CD8-positive, alpha-beta memory T cell (primary cell): ENCODE data around the gene ALDH3B1. TPM values are rescaled to one million over a fixed set of nuclear protein-coding genes. Genes with fewer than 3 reads are reported as not detected.
A peak's percentile ranks its signal among the peaks of the same experiment; 100 is the strongest.

Experiments
- CTCF ChIA-PET: fragments of 350-600 bp; sonication (Branson Sonifier 250); formaldehyde crosslinking; loops from one replicate; lab custom pipeline; 2021; ENCODE audit warnings: antibody characterized with exemption; lab: Charles Lee
- POLR2A ChIA-PET: fragments of 350-600 bp; sonication (Branson Sonifier 250); formaldehyde crosslinking; loops from one replicate; lab custom pipeline; 2021; ENCODE audit warnings: antibody characterized with exemption; lab: Charles Lee
- DNase-seq, 5 donors: peaks; one replicate each; pipeline versions ENCODE4 v3.0.0 to v3.0.0-alpha.2; 2020 to 2022; ENCODE audit warnings: mixed read lengths in 1 of 5
- H3K27ac ChIP-seq: one replicate; pipeline ENCODE4 v1.7.0; 2013; ENCODE audit warnings: low read depth, mild to moderate bottlenecking, low read length, moderate library complexity
- H3K27me3 ChIP-seq: 2 replicates; pipeline ENCODE4 v1.7.0; 2013; ENCODE audit warnings: low read length, mild to moderate bottlenecking; ENCODE audit not compliant: insufficient read depth, poor library complexity, severe bottlenecking
- H3K36me3 ChIP-seq: 2 replicates; pipeline ENCODE4 v1.7.0; 2013; ENCODE audit warnings: mild to moderate bottlenecking, low read length, moderate library complexity; ENCODE audit not compliant: insufficient read depth
- H3K4me1 ChIP-seq: 2 replicates; pipeline ENCODE4 v1.7.0; 2013; ENCODE audit warnings: mild to moderate bottlenecking, low read length, moderate library complexity; ENCODE audit not compliant: insufficient read depth
- H3K4me3 ChIP-seq: 2 replicates; pipeline ENCODE4 v1.7.0; 2013; ENCODE audit warnings: mild to moderate bottlenecking, low read length
- H3K9me3 ChIP-seq: 2 replicates; pipeline ENCODE4 v1.7.0; 2013; ENCODE audit warnings: mild to moderate bottlenecking, low read length
- H3K27ac Mint-ChIP-seq, 8 donors: one replicate each; pipeline ENCODE4 v1.8.0; 2020 to 2021; ENCODE audit warnings: mixed read lengths in 8 of 8, mild to moderate bottlenecking in 6 of 8, inconsistent platforms in 3 of 8, moderate library complexity in 3 of 8
- H3K27me3 Mint-ChIP-seq, 2 donors: one replicate each; pipeline ENCODE4 v1.8.0; 2020 to 2021; ENCODE audit warnings: mixed read lengths in 2 of 2, mild to moderate bottlenecking in 1 of 2, moderate library complexity in 1 of 2
- H3K36me3 Mint-ChIP-seq, 3 donors: one replicate each; pipeline ENCODE4 v1.8.0; 2020 to 2021; ENCODE audit warnings: mixed read lengths in 3 of 3, inconsistent platforms in 1 of 3, mild to moderate bottlenecking in 1 of 3
- H3K4me1 Mint-ChIP-seq, 3 donors: one replicate each; pipeline ENCODE4 v1.8.0; 2020 to 2021; ENCODE audit warnings: mixed read lengths in 3 of 3, inconsistent platforms in 1 of 3, mild to moderate bottlenecking in 1 of 3
- H3K4me3 Mint-ChIP-seq, 7 donors: one replicate each; pipeline ENCODE4 v1.8.0; 2020 to 2021; ENCODE audit warnings: mixed read lengths in 7 of 7, mild to moderate bottlenecking in 6 of 7, moderate library complexity in 4 of 7, inconsistent platforms in 2 of 7
- H3K9me3 Mint-ChIP-seq, 5 donors: one replicate each; pipeline ENCODE4 v1.8.0; 2020 to 2022; ENCODE audit warnings: mixed read lengths in 5 of 5, mild to moderate bottlenecking in 3 of 5, moderate library complexity in 2 of 5, inconsistent platforms in 1 of 5
- polyA plus RNA-seq: library from polyadenylated mRNA; unstranded; fragments of 300-500 nt; fragmentation: Illumina TruSeq; gene quantifications from one replicate; pipeline ENCODE4 v1.2.3, GENCODE V29; 2021
- total RNA-seq, 2 experiments: library from RNA; stranded (reverse); gene quantifications; one replicate each; pipeline ENCODE4 v1.2.3, GENCODE V29; 2021

ALDH3B1 gene
- total and polyA plus RNA-seq, 3 experiments from 2014 or later: 0.12 to 0.33 (median 0.20) TPM

DNA sequence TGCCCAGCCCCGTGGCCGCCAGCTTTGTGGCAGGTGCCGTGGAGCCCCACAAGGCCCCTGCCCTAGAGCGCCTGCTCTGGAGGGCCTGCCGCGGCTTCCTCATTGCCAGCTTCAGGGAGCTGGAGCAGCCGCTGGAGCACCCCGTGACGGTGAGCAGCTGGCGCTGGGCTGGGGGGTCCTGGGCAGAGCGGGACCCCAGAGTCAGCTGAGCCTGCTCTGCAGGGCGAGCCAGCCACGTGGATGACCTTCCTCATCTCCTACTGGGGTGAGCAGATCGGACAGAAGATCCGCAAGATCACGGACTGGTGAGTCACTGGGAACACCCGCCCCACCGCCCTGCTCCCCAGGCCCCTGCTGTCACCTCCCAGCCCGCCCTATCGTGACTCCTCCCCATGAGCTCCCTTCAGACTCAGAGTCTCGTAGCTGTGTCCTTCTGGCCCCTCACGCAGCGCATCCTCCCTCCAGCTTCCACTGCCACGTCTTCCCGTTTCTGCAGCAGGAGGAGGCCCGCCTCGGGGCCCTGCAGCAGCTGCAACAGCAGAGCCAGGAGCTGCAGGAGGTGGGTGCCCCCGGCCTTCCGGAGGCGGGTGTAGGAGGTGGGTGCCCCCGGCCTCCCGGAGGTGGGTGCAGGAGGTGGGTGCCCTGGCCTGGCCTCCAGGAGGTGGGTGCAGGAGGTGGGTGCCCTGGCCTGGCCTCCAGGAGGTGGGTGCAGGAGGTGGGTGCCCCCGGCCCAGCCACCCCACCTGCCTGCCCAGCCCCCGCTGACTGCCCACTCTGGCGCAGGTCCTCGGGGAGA, 33.4 kb downstream of the ALDH3B1 start:
- no peaks in the 10 kb centered on the region for H3K36me3 ChIP-seq
- no peaks in the 10 kb centered on the region for H3K9me3 ChIP-seq
- no peaks in the 10 kb centered on the region for H3K27me3 ChIP-seq
- H3K27me3 Mint-ChIP-seq: no peaks in the 10 kb centered on the region
- ChIA-PET POLR2A (no interaction called here), CTCF (no interaction called here)
- peak overlapping the region in 1 of 8 donors; percentile 94 for H3K27ac Mint-ChIP-seq
- H3K4me1 Mint-ChIP-seq: peaks cover 9 to 23% (median 12%) of the 10 kb centered on the region in 3 donors
- H3K27ac ChIP-seq: peak overlapping the region; percentile 61
- DNase-seq: peak in 1 of 5 donors; percentile 39
- peaks cover 23% of the 10 kb centered on the region for H3K4me1 ChIP-seq
- no peaks in the 10 kb centered on the region for H3K9me3 Mint-ChIP-seq
- H3K4me3 ChIP-seq: no peak overlapping the region
- H3K4me3 Mint-ChIP-seq: peak overlapping the region in 1 of 7 donors; percentile 48
- H3K36me3 Mint-ChIP-seq: peaks cover 0 to 48% (median 0%) of the 10 kb centered on the region in 3 donors

DNA sequence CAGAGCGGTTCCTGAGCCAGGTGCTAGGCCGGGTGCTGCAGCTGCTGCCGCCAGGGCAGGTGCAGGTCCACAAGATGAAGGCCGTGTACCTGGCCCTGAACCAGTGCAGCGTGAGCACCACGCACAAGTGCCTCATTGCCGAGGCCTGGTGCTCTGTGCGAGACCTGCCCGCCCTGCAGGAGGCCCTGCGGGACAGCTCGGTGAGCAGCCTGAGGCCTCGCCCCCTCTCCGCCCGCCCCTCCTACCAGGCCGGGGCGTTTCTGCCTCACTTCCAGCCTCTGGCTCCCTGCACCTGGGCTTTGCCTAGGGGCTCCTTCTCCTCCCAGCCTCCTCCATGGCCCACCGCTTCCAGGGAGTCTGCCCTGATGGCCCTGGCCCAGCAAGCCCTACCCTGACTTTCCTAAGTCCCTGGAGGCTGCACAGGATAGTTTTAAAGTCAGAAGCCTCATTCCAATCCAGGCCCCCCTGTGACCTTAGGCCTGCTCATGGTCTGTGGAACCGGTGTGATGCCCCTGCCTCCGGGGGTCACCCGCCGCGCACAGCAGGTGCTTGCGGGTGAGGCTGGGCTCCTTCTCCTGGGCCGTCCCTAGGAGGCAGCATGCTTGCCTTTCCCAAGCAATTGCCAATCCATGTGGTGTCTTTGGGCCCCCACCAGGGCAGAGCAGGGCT, 34.2 kb downstream of the ALDH3B1 start:
- Mint-ChIP-seq H3K27ac (no peak overlapping the region), H3K27me3 (no peaks in the 10 kb centered on the region), H3K9me3 (no peaks in the 10 kb centered on the region), H3K36me3 (peaks cover 0 to 56% (median 0%) of the 10 kb centered on the region in 3 donors), H3K4me1 (peaks cover 9 to 23% (median 12%) of the 10 kb centered on the region in 3 donors), H3K4me3 (no peak overlapping the region)
- H3K4me3 ChIP-seq: no peak overlapping the region
- CTCF ChIA-PET: no interaction called here
- H3K27ac ChIP-seq: no peak overlapping the region
- no peaks in the 10 kb centered on the region for H3K36me3 ChIP-seq
- POLR2A ChIA-PET: no interaction called here
- H3K4me1 ChIP-seq: peaks cover 21% of the 10 kb centered on the region
- no peaks in the 10 kb centered on the region for H3K9me3 ChIP-seq
- H3K27me3 ChIP-seq: no peaks in the 10 kb centered on the region
- no peak for DNase-seq

DNA sequence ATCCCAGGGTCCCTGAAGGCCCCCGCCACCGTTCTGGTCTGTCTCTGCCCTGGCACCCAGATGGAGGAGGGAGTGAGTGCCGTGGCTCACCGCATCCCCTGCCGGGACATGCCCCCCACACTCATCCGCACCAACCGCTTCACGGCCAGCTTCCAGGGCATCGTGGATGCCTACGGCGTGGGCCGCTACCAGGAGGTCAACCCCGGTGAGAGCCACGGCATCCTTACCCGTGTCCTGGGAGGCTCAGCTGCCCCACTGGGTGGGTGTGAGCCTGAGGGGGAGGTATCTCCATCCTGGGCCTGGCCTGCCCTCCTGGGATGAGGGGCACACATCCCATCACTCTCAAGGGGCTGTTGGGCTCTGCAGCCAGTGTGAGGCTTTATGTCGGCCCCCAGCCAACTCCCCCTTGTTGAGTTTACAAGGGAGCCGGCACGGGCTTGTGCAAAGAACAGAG, 34.8 kb downstream of the ALDH3B1 start:
- peaks cover 17% of the 10 kb centered on the region for H3K4me1 ChIP-seq
- Mint-ChIP-seq H3K27ac (peak overlapping the region in 1 of 8 donors; percentile 88), H3K9me3 (no peaks in the 10 kb centered on the region), H3K36me3 (peaks cover 0 to 56% (median 0%) of the 10 kb centered on the region in 3 donors), H3K27me3 (no peaks in the 10 kb centered on the region), H3K4me1 (peaks cover 6 to 18% (median 9%) of the 10 kb centered on the region in 3 donors), H3K4me3 (no peak overlapping the region)
- ChIA-PET CTCF (no interaction called here), POLR2A (no interaction called here)
- H3K9me3 ChIP-seq: no peaks in the 10 kb centered on the region
- H3K27ac ChIP-seq: no peak overlapping the region
- H3K4me3 ChIP-seq: no peak overlapping the region
- H3K36me3 ChIP-seq: no peaks in the 10 kb centered on the region
- H3K27me3 ChIP-seq: no peaks in the 10 kb centered on the region
- DNase-seq: no peak

DNA sequence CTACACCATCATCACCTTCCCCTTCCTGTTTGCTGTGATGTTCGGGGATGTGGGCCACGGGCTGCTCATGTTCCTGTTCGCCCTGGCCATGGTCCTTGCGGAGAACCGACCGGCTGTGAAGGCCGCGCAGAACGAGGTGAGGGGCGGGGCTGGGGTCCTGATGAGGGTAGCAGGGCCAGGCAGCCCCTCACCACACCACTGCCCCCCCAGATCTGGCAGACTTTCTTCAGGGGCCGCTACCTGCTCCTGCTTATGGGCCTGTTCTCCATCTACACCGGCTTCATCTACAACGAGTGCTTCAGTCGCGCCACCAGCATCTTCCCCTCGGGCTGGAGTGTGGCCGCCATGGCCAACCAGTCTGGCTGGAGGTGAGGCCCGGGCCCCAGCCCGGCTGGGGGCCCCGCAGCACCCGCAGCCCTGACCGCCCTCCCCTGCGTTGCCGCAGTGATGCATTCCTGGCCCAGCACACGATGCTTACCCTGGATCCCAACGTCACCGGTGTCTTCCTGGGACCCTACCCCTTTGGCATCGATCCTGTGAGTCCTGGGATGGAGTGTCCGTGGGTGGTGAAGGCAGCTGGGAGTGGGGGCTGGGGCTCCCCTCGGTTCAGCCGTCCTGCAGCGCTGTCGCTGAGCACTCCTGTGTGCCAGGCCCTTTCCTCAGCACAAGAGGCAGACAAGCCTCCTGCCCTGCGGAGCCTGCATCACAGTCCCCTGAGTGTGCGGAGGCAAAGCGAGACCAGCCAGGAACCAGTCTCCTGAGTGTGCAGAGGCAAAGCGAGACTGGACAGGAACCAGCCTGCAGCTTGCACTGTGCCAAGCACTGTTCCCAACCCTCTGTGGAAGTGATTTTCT, 37.5 kb downstream of the ALDH3B1 start:
- POLR2A ChIA-PET: no interaction called here

DNA sequence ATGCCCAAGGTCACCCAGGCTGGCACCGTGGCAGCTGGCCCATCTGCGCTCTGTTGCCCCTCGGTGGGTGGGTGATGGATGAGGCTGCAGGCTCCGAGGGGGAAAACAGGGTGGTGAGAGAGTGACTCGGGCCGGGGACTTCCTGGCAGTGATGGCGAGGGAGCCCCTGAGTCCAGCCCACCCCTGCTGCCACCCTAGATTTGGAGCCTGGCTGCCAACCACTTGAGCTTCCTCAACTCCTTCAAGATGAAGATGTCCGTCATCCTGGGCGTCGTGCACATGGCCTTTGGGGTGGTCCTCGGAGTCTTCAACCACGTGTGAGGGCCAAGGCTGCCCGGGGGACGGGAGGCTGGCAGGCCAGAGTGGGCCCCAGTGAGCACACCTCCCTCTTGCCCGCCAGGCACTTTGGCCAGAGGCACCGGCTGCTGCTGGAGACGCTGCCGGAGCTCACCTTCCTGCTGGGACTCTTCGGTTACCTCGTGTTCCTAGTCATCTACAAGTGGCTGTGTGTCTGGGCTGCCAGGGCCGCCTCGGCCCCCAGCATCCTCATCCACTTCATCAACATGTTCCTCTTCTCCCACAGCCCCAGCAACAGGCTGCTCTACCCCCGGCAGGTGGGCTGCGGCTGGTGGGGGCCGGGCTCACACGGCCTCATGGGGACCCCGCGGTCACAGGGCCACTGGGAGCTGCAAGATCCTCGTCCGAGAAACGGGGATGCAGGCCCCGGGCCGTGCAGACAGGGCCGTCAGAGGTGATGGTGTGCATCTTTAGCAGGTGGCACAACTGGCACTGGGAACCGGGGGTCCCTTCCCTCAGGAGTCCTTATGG, 38.8 kb downstream of the ALDH3B1 start:
- Mint-ChIP-seq H3K4me1 (no peaks in the 10 kb centered on the region), H3K9me3 (no peaks in the 10 kb centered on the region), H3K27ac (no peak overlapping the region), H3K27me3 (no peaks in the 10 kb centered on the region), H3K36me3 (peaks cover 0 to 83% (median 0%) of the 10 kb centered on the region in 3 donors), H3K4me3 (no peak overlapping the region)
- H3K36me3 ChIP-seq: peaks cover 4% of the 10 kb centered on the region
- no peaks in the 10 kb centered on the region for H3K9me3 ChIP-seq
- H3K4me1 ChIP-seq: no peaks in the 10 kb centered on the region
- no peak overlapping the region for H3K4me3 ChIP-seq
- POLR2A ChIA-PET: interaction anchor here (0.6 kb wide), 1 partner anchor 466 kb away, joined by 3 read pairs; no protein-coding TSS in a partner anchor
- no peak overlapping the region for H3K27ac ChIP-seq
- DNase-seq: no peak
- CTCF ChIA-PET: no interaction called here
- no peaks in the 10 kb centered on the region for H3K27me3 ChIP-seq

More for the DNA sequence above, 37.5 kb downstream of the ALDH3B1 start:
- CTCF ChIA-PET: no interaction called here
- Histone ChIP-seq H3K4me1 (no peaks in the 10 kb centered on the region), H3K9me3 (no peaks in the 10 kb centered on the region), H3K27ac (no peak overlapping the region), H3K27me3 (no peaks in the 10 kb centered on the region), H3K4me3 (no peak overlapping the region), H3K36me3 (peaks cover 4% of the 10 kb centered on the region)
- Mint-ChIP-seq H3K27me3 (no peaks in the 10 kb centered on the region), H3K9me3 (no peaks in the 10 kb centered on the region), H3K36me3 (peaks cover 0 to 74% (median 0%) of the 10 kb centered on the region in 3 donors), H3K4me3 (no peak overlapping the region), H3K4me1 (no peaks in the 10 kb centered on the region), H3K27ac (peak overlapping the region in 3 of 8 donors; percentile 11 to 85 (median 65))
- DNase-seq: no peak

DNA sequence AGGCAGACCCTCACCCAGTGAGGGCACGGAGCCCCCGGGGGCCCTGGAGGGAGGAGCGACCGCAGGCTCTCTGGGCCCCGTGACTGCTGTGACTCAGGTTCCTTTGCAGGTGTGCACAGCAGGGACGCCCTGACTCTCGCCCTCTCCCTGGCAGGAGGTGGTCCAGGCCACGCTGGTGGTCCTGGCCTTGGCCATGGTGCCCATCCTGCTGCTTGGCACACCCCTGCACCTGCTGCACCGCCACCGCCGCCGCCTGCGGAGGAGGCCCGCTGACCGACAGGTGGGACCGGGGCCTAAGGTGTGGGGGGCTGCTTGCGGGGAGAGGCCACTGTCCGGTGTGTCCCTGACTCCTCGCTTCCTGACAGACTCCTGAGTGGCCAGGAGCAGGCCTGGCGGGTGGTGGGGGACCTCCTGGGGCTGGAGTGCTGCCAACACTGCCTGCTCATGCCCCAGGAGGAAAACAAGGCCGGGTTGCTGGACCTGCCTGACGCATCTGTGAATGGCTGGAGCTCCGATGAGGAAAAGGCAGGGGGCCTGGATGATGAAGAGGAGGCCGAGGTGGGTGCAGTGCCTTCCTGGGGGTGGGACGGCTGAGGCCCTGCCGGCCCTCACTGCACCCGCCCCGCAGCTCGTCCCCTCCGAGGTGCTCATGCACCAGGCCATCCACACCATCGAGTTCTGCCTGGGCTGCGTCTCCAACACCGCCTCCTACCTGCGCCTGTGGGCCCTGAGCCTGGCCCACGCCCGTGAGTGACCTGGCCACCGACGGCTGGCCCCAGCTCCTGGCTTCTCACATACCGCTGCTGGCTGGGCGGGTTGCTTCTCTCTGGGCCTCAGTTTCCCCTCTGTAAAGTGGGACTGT, 39.6 kb downstream of the ALDH3B1 start:
- no peak overlapping the region for H3K4me3 Mint-ChIP-seq
- no peak for DNase-seq
- POLR2A ChIA-PET: interaction anchor here (0.6 kb wide), 1 partner anchor 467 kb away, joined by 3 read pairs; no protein-coding TSS in a partner anchor
- Histone ChIP-seq H3K4me1 (no peaks in the 10 kb centered on the region), H3K27me3 (no peaks in the 10 kb centered on the region), H3K27ac (no peak overlapping the region), H3K4me3 (no peak overlapping the region), H3K36me3 (peaks cover 4% of the 10 kb centered on the region), H3K9me3 (no peaks in the 10 kb centered on the region)
- no peaks in the 10 kb centered on the region for H3K27me3 Mint-ChIP-seq
- peaks cover 0 to 78% (median 0%) of the 10 kb centered on the region in 3 donors for H3K36me3 Mint-ChIP-seq
- no peaks in the 10 kb centered on the region for H3K4me1 Mint-ChIP-seq
- CTCF ChIA-PET: no interaction called here
- H3K9me3 Mint-ChIP-seq: no peaks in the 10 kb centered on the region
- H3K27ac Mint-ChIP-seq: no peak overlapping the region
